HepG2 (cell line): Measurements from ENCODE around the gene PTPN5.

Source experiments
- POLR2AphosphoS5 ChIP-seq: IDR thresholded peaks from 2 replicates; pipeline ENCODE4 v1.6.1; 2012; ENCODE audit warnings: low read depth, low read length
- ZNF205 ChIP-seq: IDR thresholded peaks from 2 replicates; pipeline ENCODE4 v1.6.1; 2018; ENCODE audit warnings: missing biosample characterization, missing genetic modification reagents
- ZNF274 ChIP-seq: sonication (generic); formaldehyde crosslinking; IDR thresholded peaks from 2 replicates; pipeline ENCODE4 v1.5.1; 2020; ENCODE audit warnings: mild to moderate bottlenecking, missing genetic modification reagents

DNA sequence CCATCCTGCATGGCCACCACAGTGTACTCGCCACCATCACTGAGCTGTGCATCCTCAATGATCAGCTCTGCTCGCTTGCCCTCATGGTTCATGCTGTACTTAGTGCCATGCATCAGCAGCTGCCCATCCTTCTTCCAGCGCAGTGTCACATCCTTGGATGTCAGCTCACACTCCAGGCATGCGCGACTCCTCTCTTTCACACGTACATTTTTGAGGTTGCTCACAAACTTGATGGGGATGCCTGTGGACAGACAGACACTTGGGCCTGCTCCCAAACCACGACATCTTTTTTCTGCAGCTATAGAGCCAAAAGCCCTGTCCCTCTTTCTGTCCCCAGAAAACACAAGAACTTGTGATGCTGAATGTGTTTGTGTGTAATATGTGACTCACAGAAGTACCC lies 76.1 kb downstream of the PTPN5 start:
- TF ChIP-seq ZNF205 (CRISPR knock-in tag) (no peak), POLR2AphosphoS5 (no peak), ZNF274 (CRISPR knock-in tag) (no peak)
